ENCODE measurements around the gene EVL. TPM values are rescaled to one million over a fixed set of nuclear protein-coding genes. Genes with fewer than 3 reads are reported as not detected.

The EVL gene
- total and polyA plus RNA-seq, 2 donors (not counting 3 experiments of a cell fraction or from before 2014, with no cell fraction given) = 34.6 to 62.5 TPM

DNA sequence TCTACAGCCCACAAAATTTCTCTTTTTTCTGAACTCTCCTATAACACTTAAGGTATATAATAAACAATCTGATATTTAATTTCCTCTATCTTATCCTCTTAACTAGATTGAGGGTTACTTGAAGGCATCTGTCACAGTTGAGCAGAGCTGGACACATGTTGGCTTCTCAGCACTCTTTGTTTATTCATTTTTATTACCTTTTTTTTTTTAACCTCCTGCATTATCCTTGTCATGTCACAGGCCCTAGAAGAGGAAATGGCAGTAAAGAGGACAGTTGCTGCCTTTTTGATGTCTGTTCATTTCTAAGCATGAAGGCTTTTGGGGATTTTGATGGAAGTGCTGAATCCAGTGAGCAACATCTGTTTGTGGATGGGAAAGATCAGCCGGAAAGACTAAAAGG is 32.5 kb upstream of the EVL start:
- intact Hi-C loops (cut with micrococcal nuclease) = no loop called here
- CTCF ChIA-PET = interaction anchor here (0.9 to 1.1 kb wide), 3 partner anchors 37 to 160 kb away, joined by 3 read pairs; no protein-coding TSS in a partner anchor
- TF ChIP-seq POLR2AphosphoS5 (IDR thresholded peaks at IDR 0.05; ENCODE audit: insufficient read depth, low read depth, low read length) = no peak
- TF ChIP-seq JUN (IDR thresholded peaks at IDR 0.05; ENCODE audit: borderline replicate concordance, insufficient read depth, insufficient read length, low read depth) = no peak
- TF ChIP-seq, protein P1, sequence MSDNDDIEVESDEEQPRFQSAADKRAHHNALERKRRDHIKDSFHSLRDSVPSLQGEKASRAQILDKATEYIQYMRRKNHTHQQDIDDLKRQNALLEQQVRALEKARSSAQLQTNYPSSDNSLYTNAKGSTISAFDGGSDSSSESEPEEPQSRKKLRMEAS (IDR thresholded peaks at IDR 0.05; ENCODE audit: insufficient read depth, insufficient read length) = no peak
- TF ChIP-seq MYC (IDR thresholded peaks at IDR 0.05; ENCODE audit: low read depth, low read length) = no peak
- no peak for TF ChIP-seq FOS (IDR thresholded peaks at IDR 0.05; ENCODE audit: borderline replicate concordance, insufficient read depth, low read length)
- TF ChIP-seq POLR2A (IDR thresholded peaks at IDR 0.05; ENCODE audit: low read depth, low read length) = no peak
- TF ChIP-seq GATA2 (IDR thresholded peaks at IDR 0.05; ENCODE audit: insufficient read depth, insufficient read length, low read depth, low read length) = no peak
- TF ChIP-seq EZH2 (IDR thresholded peaks at IDR 0.05; ENCODE audit: borderline replicate concordance, low read depth, low read length, severe bottlenecking) = no peak
- TF ChIP-seq, protein P2, sequence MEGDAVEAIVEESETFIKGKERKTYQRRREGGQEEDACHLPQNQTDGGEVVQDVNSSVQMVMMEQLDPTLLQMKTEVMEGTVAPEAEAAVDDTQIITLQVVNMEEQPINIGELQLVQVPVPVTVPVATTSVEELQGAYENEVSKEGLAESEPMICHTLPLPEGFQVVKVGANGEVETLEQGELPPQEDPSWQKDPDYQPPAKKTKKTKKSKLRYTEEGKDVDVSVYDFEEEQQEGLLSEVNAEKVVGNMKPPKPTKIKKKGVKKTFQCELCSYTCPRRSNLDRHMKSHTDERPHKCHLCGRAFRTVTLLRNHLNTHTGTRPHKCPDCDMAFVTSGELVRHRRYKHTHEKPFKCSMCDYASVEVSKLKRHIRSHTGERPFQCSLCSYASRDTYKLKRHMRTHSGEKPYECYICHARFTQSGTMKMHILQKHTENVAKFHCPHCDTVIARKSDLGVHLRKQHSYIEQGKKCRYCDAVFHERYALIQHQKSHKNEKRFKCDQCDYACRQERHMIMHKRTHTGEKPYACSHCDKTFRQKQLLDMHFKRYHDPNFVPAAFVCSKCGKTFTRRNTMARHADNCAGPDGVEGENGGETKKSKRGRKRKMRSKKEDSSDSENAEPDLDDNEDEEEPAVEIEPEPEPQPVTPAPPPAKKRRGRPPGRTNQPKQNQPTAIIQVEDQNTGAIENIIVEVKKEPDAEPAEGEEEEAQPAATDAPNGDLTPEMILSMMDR (IDR thresholded peaks at IDR 0.05; ENCODE audit: extremely low read depth in 1 of 2, insufficient read depth in 1 of 2, low read depth in 1 of 2, low read length in 2 of 2) = no peak

More for the DNA sequence above, 32.5 kb upstream of the EVL start:
- DNase-seq (ENCODE audit: low read depth, low spot score) (no peak), FAIRE-seq (no peak)
- dilution Hi-C loops (cut with MboI; ENCODE audit: extremely low pct_ligation_motif_present, low sequenced_read_pairs) = no loop called here
- Histone ChIP-seq H3K27ac (ENCODE audit: insufficient read depth, low read depth, low read length) (no peak overlapping the region), H3K4me2 (ENCODE audit: insufficient read depth, low read length) (no peak overlapping the region), H3K36me3 (ENCODE audit: control insufficient read depth in 2 of 2, extremely low read depth in 1 of 2, insufficient read depth in 2 of 2, low read length in 2 of 2) (no peaks in the 10 kb centered on the region), H3K79me2 (ENCODE audit: control insufficient read depth, insufficient read depth, low read length) (peaks cover 2% of the 10 kb centered on the region), H3K4me1 (ENCODE audit: control insufficient read depth, extremely low read depth, insufficient read depth, low read length) (peaks cover 25% of the 10 kb centered on the region), H3K9me1 (replicated peaks; ENCODE audit: control insufficient read depth, extremely low read depth, insufficient read depth, low read length) (no peaks in the 10 kb centered on the region), H3K27me3 (ENCODE audit: control insufficient read depth in 2 of 2, insufficient read depth in 2 of 2, low read length in 2 of 2) (no peaks in the 10 kb centered on the region), H3K9ac (replicated peaks; ENCODE audit: extremely low read depth, insufficient read depth, low read length) (no peak overlapping the region), H2AFZ (ENCODE audit: low read depth, low read length) (no peak overlapping the region), H3K9me3 (replicated peaks; ENCODE audit: control insufficient read depth, insufficient read depth, low read length) (no peaks in the 10 kb centered on the region), H4K20me1 (replicated peaks; ENCODE audit: control insufficient read depth, extremely low read depth, insufficient read depth, low read length) (no peaks in the 10 kb centered on the region), H3K4me3 (replicated peaks in 1 of 3; ENCODE audit: insufficient read depth in 1 of 3, low read depth in 1 of 3, low read length in 3 of 3) (no peak overlapping the region)
- POLR2A ChIA-PET = no interaction called here
- BruUV-seq (replicated peaks) = no TSS peak

Measured in endothelial cell of umbilical vein (primary cell).